ENCODE data around the gene MAP2K2.
"Not testable (repeated sequence)": the region's sequence is repeated elsewhere in the genome, so short reads cannot be mapped to it uniquely, and the experiment has no call there.

The MAP2K2 gene

GRCh38 chr19:4161415-4162077, 37.6 kb upstream of the MAP2K2 start:
- Histone ChIP-seq H3K4me2 (ENCODE audit: low read length) (no peak overlapping the region), H3K4me1 (ENCODE audit: low read length) (no peaks in the 10 kb centered on the region), H3K9ac (ENCODE audit: low read length) (no peak overlapping the region), H3K27ac (ENCODE audit: low read length) (no peak overlapping the region), H3K79me2 (ENCODE audit: low read length) (no peaks in the 10 kb centered on the region), H3K4me3 (ENCODE audit: low read length) (no peak overlapping the region), H4K20me1 (ENCODE audit: insufficient read depth, low read length) (no peaks in the 10 kb centered on the region), H3K36me3 (replicated peaks; ENCODE audit: low read depth, low read length) (no peaks in the 10 kb centered on the region), H2AFZ (ENCODE audit: low read depth, low read length) (no peak overlapping the region), H3K27me3 (ENCODE audit: low read depth, low read length) (peaks cover 6% of the 10 kb centered on the region; the same call in 1 of the 2 replicates), H3K9me3 (ENCODE audit: insufficient read depth, low read length) (no peaks in the 10 kb centered on the region)
- TF ChIP-seq EZH2phosphoT487 (IDR thresholded peaks at IDR 0.05; ENCODE audit: low read depth) (no peak), CTCF (IDR thresholded peaks at IDR 0.05; ENCODE audit: low read depth, low read length) (no peak)

- H3K27ac ChIP-seq (ENCODE audit: low read length); H3K79me2 ChIP-seq (ENCODE audit: low read length); H3K9me3 ChIP-seq (ENCODE audit: insufficient read depth, low read length); H3K36me3 ChIP-seq (replicated peaks; ENCODE audit: low read depth, low read length); H2AFZ ChIP-seq (ENCODE audit: low read depth, low read length); H3K4me1 ChIP-seq (ENCODE audit: low read length); H4K20me1 ChIP-seq (ENCODE audit: insufficient read depth, low read length); H3K4me3 ChIP-seq (ENCODE audit: low read length); H3K9ac ChIP-seq (ENCODE audit: low read length); H3K4me2 ChIP-seq (ENCODE audit: low read length): not testable (repeated sequence)
- H3K27me3 ChIP-seq (ENCODE audit: low read depth, low read length) = peaks cover 10% of the 10 kb centered on the region
These were observed 34.0 kb upstream of the MAP2K2 start for GRCh38 chr19:4157971-4158370.

GRCh38 chr19:4157164-4157563, 33.2 kb upstream of the MAP2K2 start:
- H3K4me3 ChIP-seq (ENCODE audit: low read length) = no peak overlapping the region
- no peak overlapping the region for H2AFZ ChIP-seq (ENCODE audit: low read depth, low read length)
- TF ChIP-seq CTCF (IDR thresholded peaks at IDR 0.05; ENCODE audit: low read depth, low read length) (no peak), EZH2phosphoT487 (IDR thresholded peaks at IDR 0.05; ENCODE audit: low read depth) (no peak)
- peaks cover 16% of the 10 kb centered on the region for H3K27me3 ChIP-seq (ENCODE audit: low read depth, low read length)
- H3K79me2 ChIP-seq (ENCODE audit: low read length) = no peaks in the 10 kb centered on the region
- no peak overlapping the region for H3K27ac ChIP-seq (ENCODE audit: low read length)
- H3K9ac ChIP-seq (ENCODE audit: low read length) = no peak overlapping the region
- H3K36me3 ChIP-seq (replicated peaks; ENCODE audit: low read depth, low read length) = no peaks in the 10 kb centered on the region
- no peaks in the 10 kb centered on the region for H3K4me1 ChIP-seq (ENCODE audit: low read length)
- H4K20me1 ChIP-seq (ENCODE audit: insufficient read depth, low read length) = no peaks in the 10 kb centered on the region
- no peak overlapping the region for H3K4me2 ChIP-seq (ENCODE audit: low read length)
- no peaks in the 10 kb centered on the region for H3K9me3 ChIP-seq (ENCODE audit: insufficient read depth, low read length)

GRCh38 chr19:4154571-4155312, 30.8 kb upstream of the MAP2K2 start:
- Histone ChIP-seq H4K20me1 (ENCODE audit: insufficient read depth, low read length) (no peaks in the 10 kb centered on the region), H2AFZ (ENCODE audit: low read depth, low read length) (no peak overlapping the region), H3K4me2 (ENCODE audit: low read length) (no peak overlapping the region), H3K27ac (ENCODE audit: low read length) (no peak overlapping the region), H3K4me1 (ENCODE audit: low read length) (no peaks in the 10 kb centered on the region), H3K4me3 (ENCODE audit: low read length) (no peak overlapping the region), H3K27me3 (ENCODE audit: low read depth, low read length) (peaks cover 26% of the 10 kb centered on the region), H3K79me2 (ENCODE audit: low read length) (no peaks in the 10 kb centered on the region), H3K36me3 (replicated peaks; ENCODE audit: low read depth, low read length) (no peaks in the 10 kb centered on the region), H3K9me3 (ENCODE audit: insufficient read depth, low read length) (no peaks in the 10 kb centered on the region), H3K9ac (ENCODE audit: low read length) (no peak overlapping the region)
- TF ChIP-seq EZH2phosphoT487 (IDR thresholded peaks at IDR 0.05; ENCODE audit: low read depth) = no peak
- TF ChIP-seq CTCF (IDR thresholded peaks at IDR 0.05; ENCODE audit: low read depth, low read length) = no peak

Measured in OCI-LY3 (cell line).